Measurements from ENCODE around the gene HNRNPAB.

GRCh38 chr5:178206166-178207101 is 2.1 kb downstream of the HNRNPAB start:
- TF ChIP-seq CTCF (IDR thresholded peaks at IDR 0.05; ENCODE audit: low read length) = no peak
- no peak for TF ChIP-seq EZH2 (optimal IDR thresholded peaks at IDR 0.05; ENCODE audit: low read depth, low read length)
- TF ChIP-seq EZH2phosphoT487 (IDR thresholded peaks at IDR 0.05; ENCODE audit: low read length) = no peak
